ENCODE measurements around the gene NTRK3.

DNA sequence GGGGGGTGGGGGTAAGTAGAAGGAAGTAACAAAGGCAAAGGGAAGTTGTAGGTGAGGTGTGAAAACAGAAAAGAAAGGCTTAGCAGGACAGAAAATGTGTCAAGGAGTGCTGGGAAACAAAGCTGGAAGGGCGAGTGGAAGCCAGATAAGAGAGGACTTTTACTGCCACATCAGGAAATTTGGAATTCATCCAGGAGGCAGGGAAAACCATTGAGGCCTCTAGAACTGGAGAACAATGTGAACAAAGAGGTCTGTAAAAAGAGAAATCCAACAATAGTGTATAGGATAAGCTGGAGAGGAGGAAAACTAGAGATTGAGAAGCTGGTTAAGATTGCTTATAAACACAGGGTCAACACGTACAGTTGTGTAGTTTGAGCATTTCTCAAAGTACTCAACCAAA is 116.6 kb downstream of the NTRK3 start:
- TF ChIP-seq CTCF (IDR thresholded peaks at IDR 0.05; ENCODE audit: poor library complexity, severe bottlenecking) (no peak), POLR2AphosphoS5 (IDR thresholded peaks at IDR 0.05) (no peak), TAF1 (IDR thresholded peaks at IDR 0.05; ENCODE audit: low read depth) (no peak), REST (IDR thresholded peaks at IDR 0.05; ENCODE audit: borderline replicate concordance) (no peak)

Data from neural cell (in vitro differentiated cells).